Measurements from ENCODE around the gene DOCK2. TPM values are rescaled to one million over a fixed set of nuclear protein-coding genes. Genes with fewer than 3 reads are reported as not detected.

Gene DOCK2
- total and polyA plus RNA-seq, 9 of the 15 experiments (the other 6 are each of a cell fraction or from before 2014, with no cell fraction given) = 4.5 to 42.6 (median 20.5) TPM

- ChIA-PET CTCF (ENCODE audit: low intra/inter-chr PET ratio) (no interaction called here), POLR2A (interaction anchor here (1.8 kb wide), 1 partner anchor 12 kb away, joined by 6 read pairs; no protein-coding TSS in a partner anchor)
- H3K4me2 ChIP-seq (ENCODE audit: insufficient read depth, low read length) = no peak overlapping the region
- in situ Hi-C loops (cut with MboI) = no loop called here
- FAIRE-seq (no peak), DNase-seq (ENCODE audit: extremely low read depth in 1 of 4, low spot score in 3 of 4) (no peak), ATAC-seq (no peak)
- H3K4me1 ChIP-seq (replicated peaks in 1 of 2; ENCODE audit: control insufficient read depth in 2 of 2, insufficient read depth in 2 of 2, low read length in 2 of 2) = no peaks in the 10 kb centered on the region; a peak in 1 of 5 replicates
- no peak overlapping the region for H3K4me3 ChIP-seq
- no peaks in the 10 kb centered on the region for H3K36me3 ChIP-seq (ENCODE audit: control insufficient read depth, insufficient read depth, low read length)
- H3K27ac ChIP-seq (ENCODE audit: extremely low read depth, low read depth, low read length) = no peak overlapping the region
- no peaks in the 10 kb centered on the region for H3K27me3 ChIP-seq (ENCODE audit: control insufficient read depth in 2 of 2, insufficient read depth in 2 of 2, low read length in 2 of 2)
- H4K20me1 ChIP-seq (replicated peaks; ENCODE audit: control insufficient read depth, insufficient read depth, low read length) = no peaks in the 10 kb centered on the region; the same call in 1 of the 2 replicates
- no TSS peak for BruUV-seq (replicated peaks)
- H3K9me1 ChIP-seq (ENCODE audit: control insufficient read depth, insufficient read depth, low read length) = no peaks in the 10 kb centered on the region
- no peaks in the 10 kb centered on the region for H3K9me3 ChIP-seq (replicated peaks; ENCODE audit: control insufficient read depth, insufficient read depth, low read depth, low read length)
- H2AFZ ChIP-seq (ENCODE audit: low read depth, low read length) = no peak overlapping the region
- no peaks in the 10 kb centered on the region for H3K79me2 ChIP-seq (ENCODE audit: control insufficient read depth, insufficient read depth, low read length)
- no peak overlapping the region for H3K9ac ChIP-seq (ENCODE audit: insufficient read depth in 1 of 2, low read depth in 2 of 2, low read length in 2 of 2)
- intact Hi-C loops (cut with micrococcal nuclease) = no loop called here
- no peak for TF ChIP-seq REST (IDR thresholded peaks at IDR 0.05; ENCODE audit: borderline replicate concordance)
- no peak for TF ChIP-seq REST (CRISPR knock-in tag; IDR thresholded peaks at IDR 0.05; ENCODE audit: low read depth)
- TF ChIP-seq DPF2 (IDR thresholded peaks at IDR 0.05) = no peak
- TF ChIP-seq STAT5A (IDR thresholded peaks at IDR 0.05; ENCODE audit: borderline replicate concordance, low read length) = no peak
- no peak for TF ChIP-seq PTRF (tag; IDR thresholded peaks at IDR 0.05)
- no peak for TF ChIP-seq PURB (CRISPR knock-in tag; IDR thresholded peaks at IDR 0.05; ENCODE audit: low read depth)
- no peak for TF ChIP-seq SIN3A (IDR thresholded peaks at IDR 0.05; ENCODE audit: borderline replicate concordance in 2 of 2, control insufficient read depth in 1 of 2, low read depth in 2 of 2, low read length in 2 of 2)
- TF ChIP-seq MAFK (IDR thresholded peaks at IDR 0.05; ENCODE audit: low read length) = no peak
- no peak for TF ChIP-seq CLOCK (CRISPR knock-in tag; IDR thresholded peaks at IDR 0.05; ENCODE audit: borderline replicate concordance)
- no peak for TF ChIP-seq SREBF1 (IDR thresholded peaks at IDR 0.05; ENCODE audit: borderline replicate concordance, low read depth, low read length)
Measured at GRCh38 chr5:169760229-169760628, 123.2 kb downstream of the DOCK2 start.

All from K562 (cell line).